Fibroblast of lung (primary cell): ENCODE measurements around the gene GPD1. TPM values are rescaled to one million over a fixed set of nuclear protein-coding genes. Genes with fewer than 3 reads are reported as not detected.
"Not testable (repeated sequence)": the region's sequence is repeated elsewhere in the genome, so short reads cannot be mapped to it uniquely, and the experiment has no call there.

Experiments used
- DNase-seq, 2 donors: peaks; one replicate each; pipeline versions ENCODE4 v3.0.0 to v3.0.0-alpha.2; 2010; ENCODE audit warnings: low read depth in 2 of 2
- H2AFZ ChIP-seq: 2 replicates; pipeline ENCODE4 v1.5.1; 2012; ENCODE audit warnings: low read length, control low read depth, inconsistent platforms
- H3K27ac ChIP-seq: 2 replicates; pipeline ENCODE4 v1.5.1; 2011; ENCODE audit warnings: low read length, control low read depth; ENCODE audit not compliant: insufficient read depth
- H3K27me3 ChIP-seq: 2 replicates; pipeline ENCODE4 v1.5.1; 2011; ENCODE audit warnings: mild to moderate bottlenecking, low read length; ENCODE audit not compliant: control insufficient read depth, insufficient read depth
- H3K36me3 ChIP-seq: 2 replicates; pipeline ENCODE4 v1.5.1; 2011; ENCODE audit warnings: low read length; ENCODE audit not compliant: control insufficient read depth, insufficient read depth
- H3K4me1 ChIP-seq: 2 replicates; pipeline ENCODE4 v1.5.1; 2011; ENCODE audit warnings: low read length; ENCODE audit not compliant: control insufficient read depth, insufficient read depth; ENCODE audit errors: extremely low read depth
- H3K4me2 ChIP-seq: 2 replicates; pipeline ENCODE4 v1.5.1; 2011; ENCODE audit warnings: low read length, control low read depth; ENCODE audit not compliant: insufficient read depth; ENCODE audit errors: extremely low read depth
- H3K4me3 ChIP-seq, 4 experiments: fragments of 200-600 bp in 1 of 4; sonication (generic) in 1 of 4; replicated peaks in 1 of 4; 2 replicates each; pipeline ENCODE4 v1.5.1; 2011 to 2016; ENCODE audit warnings: low read length in 4 of 4, low read depth in 3 of 4, mild to moderate bottlenecking in 3 of 4, control low read depth in 2 of 4, inconsistent platforms in 1 of 4, mixed read lengths in 1 of 4; ENCODE audit not compliant: insufficient read depth in 1 of 4; ENCODE audit errors: control extremely low read depth in 1 of 4
- H3K79me2 ChIP-seq: 2 replicates; pipeline ENCODE4 v1.5.1; 2012; ENCODE audit warnings: mild to moderate bottlenecking, low read length, inconsistent platforms; ENCODE audit not compliant: control insufficient read depth, insufficient read depth
- H3K9ac ChIP-seq: 2 replicates; pipeline ENCODE4 v1.5.1; 2011; ENCODE audit warnings: mild to moderate bottlenecking, low read length, control low read depth; ENCODE audit not compliant: insufficient read depth
- H3K9me3 ChIP-seq: 2 replicates; pipeline ENCODE4 v1.5.1; 2012; ENCODE audit warnings: low read depth, low read length; ENCODE audit not compliant: control insufficient read depth, insufficient read depth
- H4K20me1 ChIP-seq: 2 replicates; pipeline ENCODE4 v1.5.1; 2011; ENCODE audit warnings: low read length; ENCODE audit not compliant: control insufficient read depth, insufficient read depth; ENCODE audit errors: extremely low read depth
- CTCF ChIP-seq, 2 donors: IDR thresholded peaks in 1 of 2; conservative IDR thresholded peaks in 1 of 2; 1 replicate in 1 of 2; 2 replicates in 1 of 2; pipeline ENCODE4 v1.5.1; 2011 to 2012; ENCODE audit warnings: low read length in 2 of 2, control low read depth in 1 of 2, inconsistent platforms in 1 of 2, low read depth in 1 of 2, mild to moderate bottlenecking in 1 of 2
- EZH2 ChIP-seq: IDR thresholded peaks from 2 replicates; pipeline ENCODE4 v1.5.1; 2012; ENCODE audit warnings: low read length, control low read depth, mild to moderate bottlenecking; ENCODE audit errors: missing control alignments
- polyA plus RNA-seq, 2 donors: library from polyadenylated mRNA; depleted of rRNA in 1 of 2; stranded (reverse) in 1 of 2; unstranded in 1 of 2; fragments of >200 nt; gene quantifications; 2 replicates each; pipeline ENCODE4 v1.2.1, GENCODE V29; 2011 to 2012; ENCODE audit warnings: missing spikeins in 1 of 2
- total RNA-seq: library from RNA; depleted of rRNA; stranded (reverse); fragments of >200 nt; gene quantifications from 2 replicates; pipeline ENCODE4 v1.2.1, GENCODE V29; 2014

GPD1 gene
- total and polyA plus RNA-seq, 2 donors (not counting 1 experiment from before 2014, with no cell fraction given), result under 0.01 to 0.03 TPM

GRCh38 chr12:50081096-50081808 is 22.6 kb upstream of the GPD1 start:
- H3K36me3 ChIP-seq, result no peaks in the 10 kb centered on the region
- H4K20me1 ChIP-seq, result no peaks in the 10 kb centered on the region
- H3K27ac ChIP-seq, result no peak overlapping the region
- H3K79me2 ChIP-seq, result peaks cover 10% of the 10 kb centered on the region
- H3K27me3 ChIP-seq, result no peaks in the 10 kb centered on the region
- H3K4me3 ChIP-seq, result no peak overlapping the region
- TF ChIP-seq CTCF (conservative IDR thresholded peaks at IDR 0.05 in 1 of 2, IDR thresholded peaks at IDR 0.05 in 1 of 2; ENCODE audit: low read depth in 1 of 2, low read length in 2 of 2) (no peak), EZH2 (no peak)
- H3K4me1 ChIP-seq, result no peaks in the 10 kb centered on the region
- H3K9ac ChIP-seq, result no peak overlapping the region
- no peak overlapping the region for H3K4me2 ChIP-seq
- H3K9me3 ChIP-seq, result no peaks in the 10 kb centered on the region
- no peak for DNase-seq
- H2AFZ ChIP-seq, result no peak overlapping the region

- no peak for TF ChIP-seq EZH2
- no peak for TF ChIP-seq CTCF (conservative IDR thresholded peaks at IDR 0.05 in 1 of 2, IDR thresholded peaks at IDR 0.05 in 1 of 2; ENCODE audit: low read depth in 1 of 2, low read length in 2 of 2)
- H3K9ac ChIP-seq, result no peak overlapping the region
Measured at GRCh38 chr12:50082644-50083043, 21.2 kb upstream of the GPD1 start.

GRCh38 chr12:50083301-50083700 is 20.5 kb upstream of the GPD1 start:
- TF ChIP-seq CTCF (conservative IDR thresholded peaks at IDR 0.05 in 1 of 2, IDR thresholded peaks at IDR 0.05 in 1 of 2; ENCODE audit: low read depth in 1 of 2, low read length in 2 of 2) (no peak), EZH2 (no peak)
- Histone ChIP-seq H3K27ac (no peak overlapping the region), H3K79me2 (peaks cover 10% of the 10 kb centered on the region), H3K4me1 (no peaks in the 10 kb centered on the region), H3K36me3 (peaks cover 3% of the 10 kb centered on the region), H3K9ac (no peak overlapping the region), H3K4me3 (no peak overlapping the region), H4K20me1 (no peaks in the 10 kb centered on the region), H2AFZ (no peak overlapping the region), H3K27me3 (no peaks in the 10 kb centered on the region), H3K9me3 (no peaks in the 10 kb centered on the region), H3K4me2 (no peak overlapping the region)
- DNase-seq, result no peak

More at GRCh38 chr12:50082644-50083043, 21.2 kb upstream of the GPD1 start:
- no peaks in the 10 kb centered on the region for H3K27me3 ChIP-seq
- peaks cover 10% of the 10 kb centered on the region for H3K79me2 ChIP-seq
- no peak overlapping the region for H3K4me3 ChIP-seq
- H3K4me1 ChIP-seq, result no peaks in the 10 kb centered on the region
- no peaks in the 10 kb centered on the region for H4K20me1 ChIP-seq
- no peaks in the 10 kb centered on the region for H3K9me3 ChIP-seq
- H3K4me2 ChIP-seq, result no peak overlapping the region
- no peak for DNase-seq
- peaks cover 3% of the 10 kb centered on the region for H3K36me3 ChIP-seq
- H2AFZ ChIP-seq, result no peak overlapping the region
- no peak overlapping the region for H3K27ac ChIP-seq

GRCh38 chr12:50084409-50084774 is 19.4 kb upstream of the GPD1 start:
- H3K27ac ChIP-seq, result peak overlapping the region; percentile 87
- H3K79me2 ChIP-seq, DNase-seq, H3K9me3 ChIP-seq, H4K20me1 ChIP-seq, H3K4me1 ChIP-seq, H3K36me3 ChIP-seq, H3K27me3 ChIP-seq: not testable (repeated sequence)
- H3K4me2 ChIP-seq, result peak overlapping the region; percentile 88
- peak overlapping the region; percentile 80 for H3K9ac ChIP-seq
- peak overlapping the region; percentile 94 for H2AFZ ChIP-seq
- H3K4me3 ChIP-seq, result peak overlapping the region; percentile 70 to 100 (median 96)
